Natural killer cell (primary cell): ENCODE results near the gene RALB. TPM values are rescaled to one million over a fixed set of nuclear protein-coding genes. Genes with fewer than 3 reads are reported as not detected.

Source experiments
- ATAC-seq, 3 donors: fragments of 150-1000 bp in 2 of 3; fragments of 200-7000 bp in 1 of 3; cut with Tn5 transposase; 1 replicate in 1 of 3; 2 replicates in 2 of 3; pipeline ENCODE4 v1.10.0; 2021; ENCODE audit warnings: mild to moderate bottlenecking in 2 of 3, moderate library complexity in 2 of 3
- DNase-seq, 2 donors: peaks; one replicate each; pipeline versions ENCODE4 v3.0.0 to v3.0.0-alpha.2; 2013 to 2021; ENCODE audit warnings: mixed read lengths in 1 of 2
- H3K27ac ChIP-seq: one replicate; pipeline ENCODE4 v1.5.1; 2013; ENCODE audit warnings: mild to moderate bottlenecking, low read length
- H3K27me3 ChIP-seq: one replicate; pipeline ENCODE4 v1.6.1; 2013; ENCODE audit warnings: low read length; ENCODE audit not compliant: control insufficient read depth, insufficient read depth
- H3K36me3 ChIP-seq: one replicate; pipeline ENCODE4 v1.6.1; 2013; ENCODE audit warnings: low read length; ENCODE audit not compliant: control insufficient read depth, insufficient read depth
- H3K4me1 ChIP-seq: one replicate; pipeline ENCODE4 v1.6.1; 2013; ENCODE audit warnings: low read length; ENCODE audit not compliant: control insufficient read depth, insufficient read depth
- H3K4me3 ChIP-seq: one replicate; pipeline ENCODE4 v1.5.1; 2013; ENCODE audit warnings: low read length
- H3K9me3 ChIP-seq: one replicate; pipeline ENCODE4 v1.6.1; 2013; ENCODE audit warnings: low read length; ENCODE audit not compliant: control insufficient read depth, insufficient read depth
- H3K27ac Mint-ChIP-seq, 2 donors: one replicate each; pipeline ENCODE4 v1.8.0; 2022; ENCODE audit warnings: mild to moderate bottlenecking in 2 of 2, mixed read lengths in 2 of 2, moderate library complexity in 1 of 2
- H3K27me3 Mint-ChIP-seq, 2 donors: one replicate each; pipeline ENCODE4 v1.8.0; 2022; ENCODE audit warnings: low read depth in 2 of 2, mixed read lengths in 2 of 2
- H3K36me3 Mint-ChIP-seq: one replicate; pipeline ENCODE4 v1.8.0; 2022; ENCODE audit warnings: mixed read lengths
- H3K4me1 Mint-ChIP-seq, 2 donors: one replicate each; pipeline ENCODE4 v1.8.0; 2022; ENCODE audit warnings: mixed read lengths in 2 of 2
- H3K4me3 Mint-ChIP-seq: one replicate; pipeline ENCODE4 v1.8.0; 2022; ENCODE audit warnings: mild to moderate bottlenecking, moderate library complexity, mixed read lengths
- H3K9me3 Mint-ChIP-seq, 2 donors: one replicate each; pipeline ENCODE4 v1.8.0; 2022; ENCODE audit warnings: mixed read lengths in 2 of 2
- WGBS: methylation state at CpG from one replicate; pipeline ENCODE4 v1.1.7; 2013; ENCODE audit warnings: missing lambda C conversion rate; ENCODE audit not compliant: insufficient coverage; 5-methylcytosine and 5-hydroxymethylcytosine counted together
- intact Hi-C: fragments of 100-400 bp; cut with micrococcal nuclease; formaldehyde crosslinking; loops from one replicate; pipeline ENCODE4 v1.14.2; 2022
- total RNA-seq, 4 donors: library from RNA; stranded (reverse); fragments of 120-200 nt in 1 of 4; gene quantifications; one replicate each; pipeline versions ENCODE4 v1.2.3 to v1.2.4, GENCODE V29; 2013 to 2022
- TF ChIP-seq, protein P1 (sequence below): fragments of 200-600 bp; IDR thresholded peaks from one replicate; pipeline ENCODE4 v1.8.0; 2022; ENCODE audit warnings: antibody characterized with exemption

The RALB gene
- total RNA-seq, 3 donors from 2014 or later (not counting 1 experiment from before 2014, with no cell fraction given), result 21.0 to 25.9 (median 25.4) TPM

GRCh38 chr2:120253021-120253882 is 600 bp downstream of the RALB start:
- H3K27ac Mint-ChIP-seq, result peak overlapping the region; percentile 94 to 96
- no peaks in the 10 kb centered on the region for H3K9me3 Mint-ChIP-seq
- no peaks in the 10 kb centered on the region for H3K36me3 Mint-ChIP-seq
- H3K27me3 Mint-ChIP-seq, result peaks cover 5 to 8% of the 10 kb centered on the region in 2 donors
- Histone ChIP-seq H3K27me3 (no peaks in the 10 kb centered on the region), H3K9me3 (no peaks in the 10 kb centered on the region), H3K4me1 (peaks cover 15% of the 10 kb centered on the region), H3K36me3 (no peaks in the 10 kb centered on the region), H3K27ac (peak overlapping the region; percentile 22), H3K4me3 (peak overlapping the region; percentile 86)
- peaks cover 56 to 65% of the 10 kb centered on the region in 2 donors for H3K4me1 Mint-ChIP-seq
- WGBS, result under 1% methylated on average over 58 of the region's 60 CpGs
- DNase-seq (peak in 1 of 2 donors; percentile 65), ATAC-seq (peak; percentile 14 to 40 (median 20))
- TF ChIP-seq, protein P1, sequence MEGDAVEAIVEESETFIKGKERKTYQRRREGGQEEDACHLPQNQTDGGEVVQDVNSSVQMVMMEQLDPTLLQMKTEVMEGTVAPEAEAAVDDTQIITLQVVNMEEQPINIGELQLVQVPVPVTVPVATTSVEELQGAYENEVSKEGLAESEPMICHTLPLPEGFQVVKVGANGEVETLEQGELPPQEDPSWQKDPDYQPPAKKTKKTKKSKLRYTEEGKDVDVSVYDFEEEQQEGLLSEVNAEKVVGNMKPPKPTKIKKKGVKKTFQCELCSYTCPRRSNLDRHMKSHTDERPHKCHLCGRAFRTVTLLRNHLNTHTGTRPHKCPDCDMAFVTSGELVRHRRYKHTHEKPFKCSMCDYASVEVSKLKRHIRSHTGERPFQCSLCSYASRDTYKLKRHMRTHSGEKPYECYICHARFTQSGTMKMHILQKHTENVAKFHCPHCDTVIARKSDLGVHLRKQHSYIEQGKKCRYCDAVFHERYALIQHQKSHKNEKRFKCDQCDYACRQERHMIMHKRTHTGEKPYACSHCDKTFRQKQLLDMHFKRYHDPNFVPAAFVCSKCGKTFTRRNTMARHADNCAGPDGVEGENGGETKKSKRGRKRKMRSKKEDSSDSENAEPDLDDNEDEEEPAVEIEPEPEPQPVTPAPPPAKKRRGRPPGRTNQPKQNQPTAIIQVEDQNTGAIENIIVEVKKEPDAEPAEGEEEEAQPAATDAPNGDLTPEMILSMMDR, result no peak
- H3K4me3 Mint-ChIP-seq, result peak overlapping the region; percentile 95
- intact Hi-C loops, result loop anchor here (2.0 kb wide), 1 partner anchor 494 kb away; the partner anchor contains the start of gene PTPN4

GRCh38 chr2:120254178-120254577 is 1.5 kb downstream of the RALB start:
- H3K4me3 ChIP-seq, result no peak overlapping the region
- H3K4me1 ChIP-seq, result peaks cover 15% of the 10 kb centered on the region
- TF ChIP-seq, protein P1, result no peak
- no peaks in the 10 kb centered on the region for H3K36me3 ChIP-seq
- H3K27ac ChIP-seq, result no peak overlapping the region
- 78% methylated on average over 8 of the region's 8 CpGs for WGBS
- DNase-seq, result no peak
- no peak for ATAC-seq
- no peaks in the 10 kb centered on the region for H3K36me3 Mint-ChIP-seq
- intact Hi-C loops, result no loop called here
- H3K4me3 Mint-ChIP-seq, result peak overlapping the region; percentile 95
- peaks cover 61 to 70% of the 10 kb centered on the region in 2 donors for H3K4me1 Mint-ChIP-seq
- no peaks in the 10 kb centered on the region for H3K27me3 ChIP-seq
- H3K27me3 Mint-ChIP-seq, result peaks cover 0 to 5% of the 10 kb centered on the region in 2 donors
- no peaks in the 10 kb centered on the region for H3K9me3 Mint-ChIP-seq
- peak overlapping the region in 1 of 2 donors; percentile 96 for H3K27ac Mint-ChIP-seq
- no peaks in the 10 kb centered on the region for H3K9me3 ChIP-seq

GRCh38 chr2:120255071-120255470 is 2.4 kb downstream of the RALB start:
- intact Hi-C loops, result no loop called here
- H3K36me3 ChIP-seq, result no peaks in the 10 kb centered on the region
- no peaks in the 10 kb centered on the region for H3K36me3 Mint-ChIP-seq
- H3K4me1 ChIP-seq, result peaks cover 15% of the 10 kb centered on the region
- H3K27me3 ChIP-seq, result no peaks in the 10 kb centered on the region
- H3K27me3 Mint-ChIP-seq, result peaks cover 0 to under 1% of the 10 kb centered on the region in 2 donors
- ATAC-seq (no peak), DNase-seq (no peak)
- H3K9me3 Mint-ChIP-seq, result no peaks in the 10 kb centered on the region
- H3K27ac ChIP-seq, result no peak overlapping the region
- peaks cover 2% of the 10 kb centered on the region for H3K9me3 ChIP-seq
- TF ChIP-seq, protein P1, result no peak
- peak overlapping the region in 1 of 2 donors; percentile 67 for H3K27ac Mint-ChIP-seq
- H3K4me3 ChIP-seq, result no peak overlapping the region
- WGBS, result 96% methylated on average over 6 of the region's 6 CpGs
- peaks cover 61 to 70% of the 10 kb centered on the region in 2 donors for H3K4me1 Mint-ChIP-seq
- peak overlapping the region; percentile 52 for H3K4me3 Mint-ChIP-seq
